ENCODE results near the gene ITSN1.

The ITSN1 gene

DNA sequence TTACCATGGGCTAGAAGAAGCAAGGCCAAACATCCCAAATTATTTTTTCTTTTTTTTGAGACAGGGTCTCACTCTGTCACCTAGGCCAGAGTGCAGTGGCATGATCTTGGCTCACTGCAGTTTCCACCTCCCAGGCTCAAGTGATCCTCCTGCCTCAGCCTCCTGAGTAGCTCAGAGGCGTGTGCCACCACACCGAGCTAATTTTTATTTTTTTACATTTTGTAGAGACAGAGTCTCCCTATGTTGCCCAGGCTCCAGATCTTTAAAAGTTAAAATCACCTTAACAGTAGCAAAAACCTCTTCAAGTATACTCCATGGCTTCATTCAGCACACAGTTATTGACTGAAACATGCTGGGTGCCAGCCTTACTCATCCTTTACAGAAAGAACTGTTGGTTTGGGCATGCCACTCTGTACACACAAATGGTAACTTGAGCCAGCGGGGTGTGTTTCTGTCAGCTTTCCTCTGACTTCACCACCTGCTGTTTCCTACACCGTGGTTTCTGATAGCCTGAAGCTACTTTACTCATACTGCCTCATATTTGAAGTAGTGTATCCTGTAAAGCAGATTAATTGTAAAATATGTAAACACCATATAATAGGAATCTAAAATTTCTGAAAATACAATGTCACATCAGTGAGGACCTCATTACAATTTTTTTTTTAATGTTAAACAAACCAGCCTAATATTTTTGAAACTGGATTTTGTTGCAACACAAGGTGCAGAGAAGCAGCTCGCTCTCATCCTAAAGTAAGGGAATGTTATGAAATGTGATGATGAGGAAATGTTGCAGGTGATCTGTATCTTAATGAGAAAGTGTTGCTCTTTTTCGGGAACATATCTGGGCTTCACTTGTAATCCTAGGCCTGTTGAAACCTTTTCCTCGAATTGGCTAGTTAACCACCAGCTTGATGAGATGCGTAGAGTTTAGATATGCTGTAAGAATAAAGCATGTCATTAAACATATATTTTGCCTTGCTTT lies 159.4 kb downstream of the ITSN1 start:
- Mint-ChIP-seq H3K4me1 (ENCODE audit: low read depth) (no peaks in the 10 kb centered on the region), H3K27ac (no peak overlapping the region), H3K36me3 (ENCODE audit: low read depth) (no peaks in the 10 kb centered on the region), H3K4me3 (no peak overlapping the region), H3K9me3 (no peaks in the 10 kb centered on the region), H3K27me3 (no peaks in the 10 kb centered on the region)
- DNase-seq, result no peak

DNA sequence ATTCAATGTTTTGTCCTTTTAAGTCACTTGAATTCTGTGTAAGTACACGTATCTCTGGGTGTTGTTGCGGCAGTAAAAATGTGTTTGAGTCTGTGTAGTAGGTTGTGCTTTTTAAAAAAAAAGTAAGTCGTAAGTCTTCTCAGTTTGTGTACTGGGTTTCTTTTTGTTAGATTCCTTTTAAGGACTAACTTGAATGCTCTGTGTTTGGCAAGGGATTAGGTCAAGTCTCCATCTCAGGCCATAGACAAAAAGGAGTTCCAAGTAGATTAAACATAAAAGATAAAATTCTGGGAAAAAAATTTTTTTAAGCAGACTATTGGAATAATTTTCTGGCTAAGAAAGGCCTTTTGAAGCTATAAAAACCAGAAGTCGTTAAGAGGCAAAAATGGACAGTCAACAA lies 160.2 kb downstream of the ITSN1 start:
- no peaks in the 10 kb centered on the region for H3K4me1 Mint-ChIP-seq (ENCODE audit: low read depth)
- DNase-seq, result no peak
- no peak overlapping the region for H3K4me3 Mint-ChIP-seq
- no peaks in the 10 kb centered on the region for H3K36me3 Mint-ChIP-seq (ENCODE audit: low read depth)
- no peak overlapping the region for H3K27ac Mint-ChIP-seq
- H3K27me3 Mint-ChIP-seq, result no peaks in the 10 kb centered on the region
- H3K9me3 Mint-ChIP-seq, result no peaks in the 10 kb centered on the region

DNA sequence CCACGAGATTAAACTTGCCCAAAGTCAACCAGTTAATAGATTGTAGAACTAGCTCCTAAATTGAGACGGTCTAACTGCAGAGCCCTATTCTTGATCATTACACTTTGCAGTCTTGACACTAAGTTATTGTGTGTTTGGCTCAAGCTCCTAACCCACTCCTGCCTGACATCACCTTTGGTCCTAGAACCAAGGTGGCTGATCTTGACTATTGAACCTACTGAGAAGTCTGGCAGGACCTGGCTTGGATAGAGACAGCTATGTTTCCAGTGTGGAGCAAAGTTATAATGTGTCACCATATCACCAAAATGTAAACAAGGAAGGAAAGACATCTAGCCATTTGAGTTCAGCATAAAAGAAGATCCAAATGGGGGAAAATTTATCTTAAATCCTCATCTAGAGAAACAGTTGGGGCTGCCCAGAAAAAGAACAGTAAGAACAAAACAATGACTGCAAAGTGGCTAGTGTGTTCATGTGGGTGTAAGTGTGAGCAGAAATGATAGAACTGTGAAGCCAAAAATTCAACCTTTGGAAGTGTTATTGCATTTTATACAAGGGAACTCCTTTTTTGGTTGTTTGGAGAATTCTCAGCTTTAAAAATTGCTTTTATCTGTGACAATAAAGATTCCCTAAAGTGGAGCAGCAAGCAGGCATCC lies 166.5 kb downstream of the ITSN1 start:
- H3K27me3 Mint-ChIP-seq, result no peaks in the 10 kb centered on the region
- peaks cover 3% of the 10 kb centered on the region for H3K4me1 Mint-ChIP-seq (ENCODE audit: low read depth)
- H3K4me3 Mint-ChIP-seq, result no peak overlapping the region
- DNase-seq, result no peak
- H3K9me3 Mint-ChIP-seq, result no peaks in the 10 kb centered on the region
- H3K36me3 Mint-ChIP-seq (ENCODE audit: low read depth), result no peaks in the 10 kb centered on the region
- no peak overlapping the region for H3K27ac Mint-ChIP-seq

DNA sequence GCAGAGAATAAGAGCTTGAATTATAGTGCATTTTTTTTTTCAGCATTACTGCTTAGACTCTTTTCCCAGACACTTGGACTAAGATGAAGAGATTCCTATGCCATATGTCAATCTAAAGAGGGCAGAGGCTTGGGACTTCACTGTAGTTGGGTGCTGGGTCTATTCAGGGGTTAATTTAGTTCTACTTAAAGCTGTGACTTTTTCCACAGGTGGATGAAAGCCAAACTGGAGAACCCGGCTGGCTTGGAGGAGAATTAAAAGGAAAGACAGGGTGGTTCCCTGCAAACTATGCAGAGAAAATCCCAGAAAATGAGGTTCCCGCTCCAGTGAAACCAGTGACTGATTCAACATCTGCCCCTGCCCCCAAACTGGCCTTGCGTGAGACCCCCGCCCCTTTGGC lies 168.5 kb downstream of the ITSN1 start:
- peaks cover 3% of the 10 kb centered on the region for H3K4me1 Mint-ChIP-seq (ENCODE audit: low read depth)
- no peaks in the 10 kb centered on the region for H3K9me3 Mint-ChIP-seq
- no peak overlapping the region for H3K27ac Mint-ChIP-seq
- H3K36me3 Mint-ChIP-seq (ENCODE audit: low read depth), result no peaks in the 10 kb centered on the region
- no peak for DNase-seq
- no peak overlapping the region for H3K4me3 Mint-ChIP-seq
- H3K27me3 Mint-ChIP-seq, result no peaks in the 10 kb centered on the region

DNA sequence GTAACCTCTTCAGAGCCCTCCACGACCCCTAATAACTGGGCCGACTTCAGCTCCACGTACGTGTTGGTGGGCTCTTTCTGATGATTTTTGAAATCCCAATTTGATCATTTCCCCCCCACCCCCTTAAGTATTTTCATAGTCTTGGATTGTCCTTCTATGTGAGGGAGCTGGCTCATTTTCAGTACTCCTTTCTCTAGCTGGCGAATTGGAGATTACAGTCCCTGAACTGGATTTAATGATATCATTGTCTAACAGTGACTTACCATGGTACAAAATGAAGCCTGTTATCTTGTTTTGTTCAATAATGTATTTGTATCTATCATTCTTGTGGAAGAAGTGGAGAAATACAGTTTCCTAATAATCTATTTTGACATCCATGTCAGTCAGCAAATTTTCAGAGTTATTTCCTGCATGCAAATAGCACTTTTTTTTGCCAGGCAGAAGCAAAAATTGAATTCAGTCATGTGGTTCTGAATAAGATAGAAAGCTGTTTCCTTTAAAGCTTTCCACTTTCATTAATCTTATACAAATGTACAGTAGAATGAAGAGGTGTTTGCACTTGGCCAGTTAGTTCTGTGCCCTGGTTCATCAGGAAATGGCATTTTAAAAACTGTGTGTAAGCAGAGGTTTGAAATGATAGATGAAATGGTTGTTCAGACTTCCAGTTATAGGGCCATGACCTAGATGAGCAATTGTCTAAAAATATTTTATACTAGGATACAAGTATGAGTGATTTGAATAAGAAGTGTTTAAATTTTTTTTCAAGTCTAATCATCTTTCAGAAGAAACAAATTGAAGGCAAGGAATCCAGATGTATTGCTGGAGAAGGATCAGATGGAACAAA lies 169.1 kb downstream of the ITSN1 start:
- H3K27ac Mint-ChIP-seq, result no peak overlapping the region
- no peaks in the 10 kb centered on the region for H3K27me3 Mint-ChIP-seq
- DNase-seq, result no peak
- H3K4me1 Mint-ChIP-seq (ENCODE audit: low read depth), result peaks cover 3% of the 10 kb centered on the region
- no peak overlapping the region for H3K4me3 Mint-ChIP-seq
- no peaks in the 10 kb centered on the region for H3K36me3 Mint-ChIP-seq (ENCODE audit: low read depth)
- H3K9me3 Mint-ChIP-seq, result no peaks in the 10 kb centered on the region

DNA sequence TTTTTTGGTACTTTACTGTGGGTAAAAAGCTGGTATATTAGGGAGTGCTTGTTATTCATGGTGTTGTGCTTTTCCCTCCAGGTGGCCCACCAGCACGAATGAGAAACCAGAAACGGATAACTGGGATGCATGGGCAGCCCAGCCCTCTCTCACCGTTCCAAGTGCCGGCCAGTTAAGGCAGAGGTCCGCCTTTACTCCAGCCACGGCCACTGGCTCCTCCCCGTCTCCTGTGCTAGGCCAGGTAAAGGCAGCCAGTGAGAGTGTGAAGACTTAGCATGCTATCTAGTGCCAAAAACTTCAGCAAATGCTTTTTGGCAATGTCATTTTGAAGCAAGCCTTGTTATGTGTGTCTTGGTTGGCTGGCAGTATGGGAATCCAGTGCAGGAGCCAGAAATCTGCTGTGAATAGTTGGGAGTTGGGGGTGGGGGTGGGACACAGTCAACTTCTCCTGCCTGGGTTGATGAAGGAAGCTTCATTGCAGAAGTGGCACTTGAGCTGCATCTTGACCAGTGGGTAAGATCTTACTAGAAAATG lies 171.6 kb downstream of the ITSN1 start:
- Mint-ChIP-seq H3K4me1 (ENCODE audit: low read depth) (peaks cover 1% of the 10 kb centered on the region), H3K9me3 (no peaks in the 10 kb centered on the region), H3K36me3 (ENCODE audit: low read depth) (no peaks in the 10 kb centered on the region), H3K27ac (no peak overlapping the region), H3K27me3 (no peaks in the 10 kb centered on the region), H3K4me3 (no peak overlapping the region)
- DNase-seq, result no peak

GRCh38 chr21:33815143-33815707 lies 172.9 kb downstream of the ITSN1 start:
- Mint-ChIP-seq H3K4me3 (no peak overlapping the region), H3K27ac (no peak overlapping the region), H3K9me3 (no peaks in the 10 kb centered on the region), H3K36me3 (ENCODE audit: low read depth) (no peaks in the 10 kb centered on the region), H3K4me1 (ENCODE audit: low read depth) (no peaks in the 10 kb centered on the region), H3K27me3 (no peaks in the 10 kb centered on the region)
- no peak for DNase-seq

DNA sequence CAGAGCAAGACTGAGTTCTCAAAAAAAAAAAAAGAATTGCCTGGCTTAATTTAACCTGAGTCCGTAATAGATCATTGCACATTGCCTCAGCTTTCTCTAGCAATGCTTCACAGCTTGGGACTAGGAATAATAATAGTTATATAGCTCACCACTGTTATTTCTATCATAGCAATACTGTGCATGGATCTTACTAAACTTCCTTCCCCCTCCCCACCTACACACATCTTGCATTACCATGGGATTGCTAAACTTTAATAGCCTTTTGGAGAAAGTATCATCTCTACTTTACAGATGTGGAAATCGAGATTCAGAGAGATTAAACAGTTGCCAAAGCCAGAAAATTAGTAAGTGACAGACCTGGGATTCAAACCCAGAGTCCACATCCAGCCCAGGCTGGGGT lies 173.9 kb downstream of the ITSN1 start:
- no peaks in the 10 kb centered on the region for H3K36me3 Mint-ChIP-seq (ENCODE audit: low read depth)
- no peak for DNase-seq
- H3K9me3 Mint-ChIP-seq, result no peaks in the 10 kb centered on the region
- H3K27me3 Mint-ChIP-seq, result no peaks in the 10 kb centered on the region
- no peak overlapping the region for H3K27ac Mint-ChIP-seq
- no peaks in the 10 kb centered on the region for H3K4me1 Mint-ChIP-seq (ENCODE audit: low read depth)
- no peak overlapping the region for H3K4me3 Mint-ChIP-seq

- Mint-ChIP-seq H3K36me3 (ENCODE audit: low read depth) (no peaks in the 10 kb centered on the region), H3K9me3 (no peaks in the 10 kb centered on the region), H3K27me3 (no peaks in the 10 kb centered on the region), H3K27ac (no peak overlapping the region), H3K4me3 (no peak overlapping the region), H3K4me1 (ENCODE audit: low read depth) (no peaks in the 10 kb centered on the region)
- no peak for DNase-seq
Measured at GRCh38 chr21:33817138-33817537, 174.8 kb downstream of the ITSN1 start.

DNA sequence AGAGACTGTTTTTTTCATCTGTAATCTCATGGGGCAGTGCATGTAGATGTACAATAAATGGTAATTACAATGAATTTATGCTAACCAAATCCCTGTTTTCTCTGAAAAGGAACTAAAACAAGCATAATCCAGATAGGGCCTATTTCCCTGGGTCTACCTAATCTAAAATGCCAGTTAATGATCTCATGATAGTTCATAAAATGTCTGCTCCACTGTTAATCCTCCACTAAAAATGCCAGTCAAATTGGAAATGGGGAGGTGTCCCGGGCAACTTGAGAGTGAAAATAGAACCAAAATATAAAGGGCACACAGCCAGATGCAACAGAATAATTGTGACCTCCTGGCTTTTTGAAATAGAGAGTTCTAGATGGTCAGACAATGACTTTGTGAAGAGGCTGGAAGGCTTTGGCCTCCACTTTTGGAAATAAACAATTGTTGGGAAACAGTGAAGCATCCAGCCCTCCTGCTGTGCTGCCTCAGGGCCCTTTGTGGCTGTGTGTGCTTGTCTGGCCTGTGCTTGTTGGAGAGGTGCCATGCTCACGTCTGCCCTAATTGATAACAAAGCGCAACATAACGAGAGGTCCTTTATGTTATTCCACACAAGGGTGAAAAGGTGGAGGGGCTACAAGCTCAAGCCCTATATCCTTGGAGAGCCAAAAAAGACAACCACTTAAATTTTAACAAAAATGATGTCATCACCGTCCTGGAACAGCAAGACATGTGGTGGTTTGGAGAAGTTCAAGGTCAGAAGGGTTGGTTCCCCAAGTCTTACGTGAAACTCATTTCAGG lies 175.6 kb downstream of the ITSN1 start:
- no peaks in the 10 kb centered on the region for H3K36me3 Mint-ChIP-seq (ENCODE audit: low read depth)
- no peak overlapping the region for H3K4me3 Mint-ChIP-seq
- no peak for DNase-seq
- no peaks in the 10 kb centered on the region for H3K27me3 Mint-ChIP-seq
- no peak overlapping the region for H3K27ac Mint-ChIP-seq
- no peaks in the 10 kb centered on the region for H3K4me1 Mint-ChIP-seq (ENCODE audit: low read depth)
- no peaks in the 10 kb centered on the region for H3K9me3 Mint-ChIP-seq

- no peak overlapping the region for H3K27ac Mint-ChIP-seq
- H3K27me3 Mint-ChIP-seq, result no peaks in the 10 kb centered on the region
- H3K4me1 Mint-ChIP-seq (ENCODE audit: low read depth), result no peaks in the 10 kb centered on the region
- H3K9me3 Mint-ChIP-seq, result no peaks in the 10 kb centered on the region
- no peak for DNase-seq
- no peaks in the 10 kb centered on the region for H3K36me3 Mint-ChIP-seq (ENCODE audit: low read depth)
- H3K4me3 Mint-ChIP-seq, result no peak overlapping the region
Measured at GRCh38 chr21:33820230-33820770, 178.0 kb downstream of the ITSN1 start.

DNA sequence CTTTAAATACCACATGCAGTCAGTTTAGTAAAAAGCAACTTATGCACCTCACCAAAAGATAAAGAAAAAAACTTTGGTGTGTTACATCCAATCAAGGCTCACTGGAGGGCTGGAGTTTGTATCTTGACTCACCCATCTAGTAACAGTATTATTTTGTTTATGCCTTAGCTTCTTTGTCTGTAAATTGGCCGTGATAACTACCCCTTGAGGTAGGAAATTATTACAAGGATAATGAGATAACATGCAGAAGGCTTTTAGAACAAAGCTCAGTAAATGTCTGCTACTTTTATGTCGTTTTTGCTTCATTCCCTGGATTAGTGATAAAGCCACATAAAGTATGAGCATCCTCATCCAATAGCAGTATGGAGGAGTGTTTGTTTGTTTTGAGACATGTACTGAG lies 178.5 kb downstream of the ITSN1 start:
- DNase-seq, result no peak
- Mint-ChIP-seq H3K36me3 (ENCODE audit: low read depth) (no peaks in the 10 kb centered on the region), H3K27ac (no peak overlapping the region), H3K27me3 (no peaks in the 10 kb centered on the region), H3K4me3 (no peak overlapping the region), H3K4me1 (ENCODE audit: low read depth) (no peaks in the 10 kb centered on the region), H3K9me3 (no peaks in the 10 kb centered on the region)

DNA sequence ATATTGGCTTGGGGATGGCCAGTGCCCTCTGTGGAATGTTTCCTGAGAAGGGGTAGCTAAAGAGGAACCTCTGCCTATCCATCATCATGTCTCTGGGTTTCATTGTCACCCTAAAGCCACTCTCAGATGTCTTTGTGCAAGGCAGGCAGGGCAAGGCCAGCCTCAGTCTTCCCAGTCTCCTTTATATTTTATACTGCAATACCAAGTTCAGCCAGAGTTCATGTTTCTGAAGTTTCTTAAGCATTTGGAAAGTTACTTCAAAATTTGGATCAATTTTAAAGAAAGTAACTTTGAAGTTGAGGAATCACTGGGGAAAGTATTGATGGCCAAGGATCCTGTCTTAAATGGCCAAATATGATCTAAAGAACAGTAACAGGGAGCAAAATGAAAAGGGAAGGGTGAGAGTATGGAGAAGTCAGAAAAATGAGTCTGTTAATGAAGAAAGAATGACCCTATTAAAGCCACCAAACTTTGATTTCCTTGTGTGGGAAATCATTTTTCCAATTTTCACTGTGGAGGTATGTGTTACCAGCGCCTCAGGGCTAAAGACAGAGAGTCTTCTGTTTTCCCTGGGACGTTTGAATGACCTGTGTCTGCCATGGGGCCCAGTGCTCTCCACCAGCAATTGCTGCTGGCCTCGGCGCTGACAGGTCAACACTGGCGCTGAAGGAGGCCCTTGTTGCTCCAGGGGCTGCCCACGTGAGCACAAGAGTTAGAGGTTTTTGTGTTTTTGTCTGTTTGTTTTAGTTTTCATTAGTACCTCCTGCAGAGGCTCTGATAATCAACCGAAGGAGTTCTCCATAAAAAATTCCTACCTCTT lies 179.4 kb downstream of the ITSN1 start:
- H3K4me3 Mint-ChIP-seq, result no peak overlapping the region
- H3K9me3 Mint-ChIP-seq, result no peaks in the 10 kb centered on the region

More for the DNA sequence above, 179.4 kb downstream of the ITSN1 start:
- Mint-ChIP-seq H3K27me3 (no peaks in the 10 kb centered on the region), H3K36me3 (ENCODE audit: low read depth) (no peaks in the 10 kb centered on the region), H3K4me1 (ENCODE audit: low read depth) (no peaks in the 10 kb centered on the region), H3K27ac (no peak overlapping the region)
- DNase-seq, result no peak

Data from activated T-cell treated with anti-CD3 and anti-CD28 coated beads, Interleukin-2, amount 50 U/mL, for 24 hours (primary cell).